Stimulated activated naive CD8-positive, alpha-beta T cell treated with anti-CD3 and anti-CD28 coated beads, Interleukin-15, Interleukin-2, amounts not matched to agents 100 U/mL and 50 U/mL, for 24 hours (primary cell): Measurements from ENCODE around the gene EDDM3A.
A peak's percentile ranks its signal among the peaks of the same experiment; 100 is the strongest.
"Not testable (repeated sequence)": the region's sequence is repeated elsewhere in the genome, so short reads cannot be mapped to it uniquely, and the experiment has no call there.

Experiments
- ATAC-seq: fragments of 150-1000 bp; cut with Tn5 transposase; one replicate; pipeline ENCODE4 v1.10.0; 2021
- DNase-seq: peaks from one replicate; pipeline ENCODE4 v3.0.0; 2021

The EDDM3A gene

GRCh38 chr14:20733684-20734429 is 11.8 kb upstream of the EDDM3A start:
- ATAC-seq = no peak
- DNase-seq = no peak

DNA sequence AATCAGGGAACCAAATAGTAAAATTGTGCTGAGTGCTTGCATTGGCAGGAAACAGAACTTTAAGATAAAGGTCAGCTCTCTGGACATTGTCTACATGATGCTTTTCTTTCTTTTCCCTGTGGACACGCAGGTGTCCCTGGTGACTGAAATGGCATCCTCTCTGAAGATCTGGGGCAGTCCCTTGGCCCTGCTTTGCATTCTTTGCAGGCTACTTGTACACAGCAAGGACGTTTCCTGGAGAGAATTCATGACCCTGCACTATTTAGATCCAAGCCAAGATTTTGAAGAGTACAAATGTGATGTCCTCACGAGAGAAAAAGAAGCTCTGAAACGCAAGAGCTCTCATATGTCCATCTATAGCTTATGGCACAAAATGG is 11.3 kb upstream of the EDDM3A start:
- no peak for ATAC-seq
- DNase-seq = no peak

DNA sequence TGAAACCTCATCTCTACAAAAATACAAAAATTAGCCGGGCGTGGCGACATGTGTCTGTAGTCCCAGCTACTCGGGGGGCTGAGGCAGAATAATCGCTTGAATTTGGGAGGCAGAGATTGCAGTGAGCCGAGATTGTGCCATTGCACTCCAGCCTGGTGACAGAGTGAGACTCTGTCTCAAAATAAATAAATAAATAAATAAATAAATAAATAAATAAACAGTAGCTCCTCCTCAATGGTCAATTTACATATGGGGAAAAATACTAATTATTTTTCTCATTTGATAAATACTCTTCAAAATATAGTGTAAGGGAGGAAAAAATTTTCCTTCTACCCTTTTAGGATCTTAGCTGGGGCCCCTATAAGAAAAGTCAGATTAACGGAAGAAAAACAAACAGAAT is 7.4 kb upstream of the EDDM3A start:
- not testable (repeated sequence) for DNase-seq, ATAC-seq

GRCh38 chr14:20742132-20742531 is 3.6 kb upstream of the EDDM3A start:
- no peak for ATAC-seq
- no peak for DNase-seq

DNA sequence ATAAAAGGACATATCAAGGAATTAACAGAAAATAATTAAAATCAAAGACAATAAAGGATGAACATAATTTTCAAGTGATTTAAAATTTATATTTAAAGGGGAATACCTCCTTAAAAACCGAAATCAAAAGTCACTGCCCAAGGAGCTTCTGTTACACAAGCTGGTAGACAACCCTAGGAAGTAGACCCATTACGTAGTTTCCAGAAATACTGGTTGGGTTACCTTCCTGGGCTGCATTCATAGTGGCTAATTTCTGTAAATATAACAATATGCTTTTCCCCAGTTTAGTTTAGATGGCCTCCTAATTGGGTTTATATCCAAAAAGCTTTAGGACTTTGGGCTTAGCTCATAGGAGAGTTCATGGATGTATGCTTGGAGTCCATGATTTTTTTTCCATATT is 2.1 kb upstream of the EDDM3A start:
- ATAC-seq (no peak), DNase-seq (no peak)

DNA sequence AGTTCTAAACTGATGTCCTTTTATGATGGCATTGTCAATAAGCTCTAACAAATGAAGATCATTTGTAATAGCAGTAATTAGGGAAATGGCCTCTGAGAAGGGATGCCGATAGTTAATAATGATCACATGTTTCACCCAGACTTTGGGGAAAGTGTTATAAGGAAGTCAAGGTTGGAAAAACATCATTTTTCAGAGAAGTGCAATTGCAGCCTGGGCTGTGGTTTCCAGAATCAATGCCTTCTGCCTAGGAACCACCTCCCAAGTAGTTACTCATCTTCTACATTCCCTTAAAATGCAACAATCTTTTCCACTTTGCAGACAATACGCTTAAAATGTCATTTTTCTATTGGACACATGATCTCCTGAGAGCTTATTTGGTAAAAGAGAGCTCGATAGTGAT is 879 bp downstream of the EDDM3A start:
- no peak for ATAC-seq
- no peak for DNase-seq

- no peak for ATAC-seq
- no peak for DNase-seq
These were observed 2.8 kb downstream of the EDDM3A start for GRCh38 chr14:20748439-20748838.

DNA sequence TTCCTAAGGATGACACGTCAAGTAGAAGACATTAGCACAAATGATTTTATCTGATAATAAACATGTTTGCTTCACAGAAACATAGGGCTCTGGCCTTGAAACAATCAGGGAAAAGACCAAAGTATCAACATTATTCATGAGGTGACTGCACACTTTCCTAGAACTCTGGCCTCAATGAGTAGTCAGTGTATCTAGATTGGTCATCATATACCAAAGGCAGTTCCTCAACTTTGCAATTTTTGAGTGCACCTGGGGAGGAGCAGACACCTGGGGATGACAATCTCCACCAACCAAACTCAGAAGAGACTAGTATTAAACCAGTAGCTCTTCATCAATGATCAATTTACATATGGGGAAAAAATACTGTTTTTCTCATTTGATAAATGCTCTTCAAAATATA is 4.5 kb downstream of the EDDM3A start:
- ATAC-seq = no peak
- DNase-seq = no peak

GRCh38 chr14:20751963-20752562 is 6.4 kb downstream of the EDDM3A start:
- DNase-seq = no peak
- no peak for ATAC-seq

DNA sequence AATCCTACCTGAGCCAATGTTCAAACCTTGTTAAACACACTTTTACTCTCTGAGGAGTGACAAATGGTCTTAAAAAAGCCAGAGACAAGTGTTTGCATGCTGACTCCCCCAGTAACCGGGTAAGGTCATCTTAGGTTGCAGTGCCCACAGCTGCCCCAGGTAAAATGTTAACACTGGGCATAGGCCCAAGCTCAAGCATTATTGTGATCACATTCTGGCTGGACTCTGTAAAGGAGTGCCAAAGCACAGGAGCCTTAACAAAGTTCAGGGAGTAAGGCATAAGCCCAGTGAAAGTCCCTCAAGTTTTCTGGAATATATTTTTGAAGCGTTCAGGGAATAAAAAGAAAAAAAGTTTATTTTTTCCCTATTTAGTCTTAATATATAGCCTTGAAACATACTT is 8.6 kb downstream of the EDDM3A start:
- ATAC-seq (no peak), DNase-seq (no peak)

DNA sequence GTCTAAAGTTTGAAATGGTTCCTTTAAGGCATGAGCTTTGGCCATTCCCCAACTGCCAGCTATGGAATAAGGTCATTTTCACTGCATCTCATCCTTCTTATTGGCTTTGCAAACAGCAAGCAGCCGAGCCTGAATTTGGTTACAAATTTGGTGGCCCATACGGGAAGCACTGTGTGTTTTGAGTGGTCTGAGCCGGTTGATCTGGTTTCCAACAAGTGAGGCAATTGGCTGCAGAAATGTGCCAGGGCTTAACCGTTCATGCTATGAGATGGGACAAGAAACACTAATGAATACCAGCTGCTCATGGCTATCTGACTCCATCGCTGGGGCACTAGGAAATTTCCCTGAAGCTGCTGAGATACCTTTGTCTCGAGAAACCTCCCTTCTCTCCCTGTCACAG is 9.3 kb downstream of the EDDM3A start:
- no peak for ATAC-seq
- DNase-seq = no peak

- DNase-seq (peak; percentile 28), ATAC-seq (no peak)
These were observed 12.3 kb downstream of the EDDM3A start for GRCh38 chr14:20757965-20758364.

DNA sequence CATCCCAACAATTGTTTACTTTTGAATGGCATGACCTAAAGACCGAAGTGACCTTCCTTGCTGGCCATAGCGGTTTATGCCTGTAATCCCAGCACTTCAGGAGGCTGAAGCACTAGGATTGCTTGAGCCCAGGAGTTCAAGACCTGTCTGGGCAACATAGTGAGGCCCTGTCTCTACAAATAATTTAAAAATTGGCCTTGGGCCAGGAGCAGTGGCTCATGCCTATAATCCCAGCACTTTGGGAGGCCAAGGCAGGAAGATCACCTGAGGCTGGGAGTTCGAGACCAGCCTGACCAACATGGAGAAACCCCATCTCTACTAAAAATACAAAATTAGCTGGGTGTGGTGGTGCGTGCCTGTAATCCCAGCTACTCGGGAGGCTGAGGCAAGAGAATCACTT is 13.8 kb downstream of the EDDM3A start:
- ATAC-seq, DNase-seq: not testable (repeated sequence)

- DNase-seq (no peak), ATAC-seq (peak; percentile 52)
These were observed 15.3 kb downstream of the EDDM3A start for GRCh38 chr14:20760950-20761349.

DNA sequence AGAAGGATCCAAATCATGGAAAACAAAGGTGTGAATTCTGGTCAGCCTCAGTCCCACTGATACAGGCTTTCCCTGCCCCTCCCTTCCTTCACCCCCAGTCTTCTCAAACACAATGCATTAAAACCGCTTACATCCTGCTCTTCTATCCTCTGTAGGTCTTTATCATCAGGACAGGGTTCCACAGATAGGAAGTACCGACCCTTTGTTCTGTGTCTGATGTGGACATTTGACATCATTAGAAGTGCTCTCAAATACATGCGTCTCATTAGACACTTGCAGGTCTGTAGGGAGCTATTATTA is 22.9 kb downstream of the EDDM3A start:
- ATAC-seq (no peak), DNase-seq (no peak)

DNA sequence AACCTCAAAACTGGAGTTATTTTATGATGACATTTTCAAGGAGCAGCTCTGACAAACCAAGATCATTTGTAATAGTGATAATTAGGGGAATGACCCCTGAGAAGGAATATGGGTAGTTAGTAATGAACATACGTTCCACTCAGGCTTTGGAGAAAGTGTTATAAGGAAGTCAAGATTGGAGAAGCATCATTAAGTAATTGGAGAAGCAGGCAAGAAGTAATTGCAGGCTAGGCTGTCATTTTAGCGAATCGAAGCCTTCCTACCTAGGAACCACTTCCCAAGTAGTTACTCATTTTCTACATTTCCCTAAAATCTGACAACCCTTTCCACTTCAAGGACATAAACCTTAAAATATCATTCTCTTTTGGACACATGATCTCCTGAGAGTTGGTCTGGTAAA is 23.7 kb downstream of the EDDM3A start:
- ATAC-seq (no peak), DNase-seq (no peak)

DNA sequence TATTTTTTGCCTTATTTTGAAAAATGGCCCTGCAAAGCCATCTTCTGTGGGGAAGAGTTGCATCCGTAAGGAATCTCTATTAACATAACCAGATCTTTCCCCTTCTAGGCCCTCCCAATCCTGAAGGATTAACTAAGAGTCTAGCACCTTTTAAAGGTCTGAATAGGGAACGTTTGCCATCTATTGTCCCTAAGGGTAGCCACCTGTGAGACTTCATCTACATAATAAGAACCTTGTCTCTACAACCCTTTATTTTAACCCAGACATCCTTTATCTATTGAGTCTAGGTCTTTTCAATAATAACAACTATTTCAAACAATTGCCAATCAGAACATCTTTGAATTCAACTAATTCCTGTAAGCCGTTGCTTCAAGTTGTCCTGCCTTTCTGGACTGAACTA is 27.0 kb downstream of the EDDM3A start:
- DNase-seq = no peak
- no peak for ATAC-seq

DNA sequence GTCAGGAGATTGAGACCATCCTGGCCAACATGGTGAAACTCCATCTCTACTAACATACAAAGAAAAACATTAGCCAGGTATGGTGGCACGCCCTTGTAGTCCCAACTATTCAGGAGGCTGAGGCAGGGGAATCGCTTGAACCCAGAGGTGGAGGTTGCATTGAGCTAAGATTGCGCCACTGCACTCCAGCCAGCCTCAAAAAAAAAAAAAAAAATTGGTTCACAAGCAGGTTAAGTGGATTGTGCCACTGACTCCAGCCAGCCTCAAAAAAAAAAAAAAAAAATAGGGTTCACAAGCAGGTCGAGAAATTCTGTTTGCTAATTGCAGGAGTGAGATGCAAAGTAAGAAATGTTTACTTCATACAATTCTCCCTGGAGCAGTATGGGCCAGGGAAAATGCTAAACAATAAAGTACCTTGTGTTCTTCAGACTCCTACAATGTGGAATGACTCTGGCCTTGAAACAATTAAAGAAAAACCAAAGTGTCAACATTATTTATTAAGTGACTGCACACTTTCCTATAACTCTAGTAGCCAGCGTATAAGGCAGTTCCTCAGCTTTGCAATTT is 28.7 kb downstream of the EDDM3A start:
- DNase-seq (no peak), ATAC-seq (no peak)

DNA sequence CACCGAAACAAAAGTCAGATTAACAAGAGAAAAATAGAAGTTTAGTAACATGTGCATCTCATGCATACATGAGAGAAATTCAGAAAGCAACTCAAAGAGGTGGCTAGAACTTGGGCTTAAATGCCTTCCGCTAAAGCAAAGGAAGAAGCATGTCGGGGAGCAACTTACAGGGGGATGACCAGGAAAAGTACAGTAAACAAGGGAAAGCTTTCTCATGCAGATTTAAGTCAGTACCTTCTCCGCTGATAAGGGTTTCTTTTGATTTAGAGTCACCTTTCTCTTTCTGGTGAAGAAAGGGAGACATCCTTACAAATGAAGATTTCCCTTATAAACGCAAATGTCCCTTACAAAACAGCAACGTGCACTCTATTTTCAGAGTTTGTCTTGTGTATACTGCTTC is 29.4 kb downstream of the EDDM3A start:
- DNase-seq (no peak), ATAC-seq (no peak)

GRCh38 chr14:20775901-20776300 is 30.2 kb downstream of the EDDM3A start:
- DNase-seq = no peak
- ATAC-seq = no peak

- DNase-seq = peak; percentile 13
- no peak for ATAC-seq
These were observed 36.1 kb downstream of the EDDM3A start for GRCh38 chr14:20781803-20782202.

- DNase-seq = no peak
These were observed 36.7 kb downstream of the EDDM3A start for GRCh38 chr14:20782280-20782890.

GRCh38 chr14:20787025-20787424 is 41.3 kb downstream of the EDDM3A start:
- no peak for DNase-seq
- ATAC-seq = no peak

More at GRCh38 chr14:20782280-20782890, 36.7 kb downstream of the EDDM3A start:
- ATAC-seq = peak; percentile 63
